ENCODE data around the gene HOXC4. TPM values are rescaled to one million over a fixed set of nuclear protein-coding genes. Genes with fewer than 3 reads are reported as not detected.

Gene HOXC4
- total RNA-seq, 2 donors from 2014 or later = not detected

DNA sequence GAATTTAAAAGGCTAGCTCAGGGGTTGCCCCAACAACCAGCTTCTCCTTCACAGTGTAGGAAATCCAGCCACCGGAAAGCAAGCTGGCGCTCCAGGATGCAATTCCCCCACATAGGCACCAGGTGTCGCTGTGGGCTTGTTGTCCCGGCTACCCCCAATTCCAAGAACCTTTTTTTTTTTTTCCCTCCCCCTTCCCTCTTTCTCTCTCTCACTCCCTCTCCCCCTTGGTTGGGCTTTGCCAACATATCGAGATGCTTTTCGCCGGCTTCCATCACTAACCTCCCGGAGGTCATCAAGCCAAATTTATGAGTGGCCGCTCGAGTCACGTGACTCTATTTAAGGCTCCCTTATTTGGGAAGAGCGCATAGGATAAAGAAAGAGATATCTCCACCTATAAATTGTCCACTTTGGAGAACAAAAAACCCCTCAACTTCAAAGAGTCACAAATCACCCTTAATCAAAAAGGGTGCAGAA lies 21.0 kb upstream of the HOXC4 start, which contains the start of gene HOXC5:
Gene HOXC5, plus strand, starts transcription at position 424 of the 474 bp plus-strand sequence. CDS start 73 bp downstream, outside the sequence.
- H3K27me3 ChIP-seq = peaks cover 97% of the 10 kb centered on the region
- no peak within 1 kb of the TSS for H3K9ac ChIP-seq (ENCODE audit: low read depth in 2 of 2, low read length in 2 of 2)
- H3K9me3 ChIP-seq = no peaks in the 10 kb centered on the region
- H3K27ac ChIP-seq = no peak within 1 kb of the TSS
- TF ChIP-seq, protein P1, sequence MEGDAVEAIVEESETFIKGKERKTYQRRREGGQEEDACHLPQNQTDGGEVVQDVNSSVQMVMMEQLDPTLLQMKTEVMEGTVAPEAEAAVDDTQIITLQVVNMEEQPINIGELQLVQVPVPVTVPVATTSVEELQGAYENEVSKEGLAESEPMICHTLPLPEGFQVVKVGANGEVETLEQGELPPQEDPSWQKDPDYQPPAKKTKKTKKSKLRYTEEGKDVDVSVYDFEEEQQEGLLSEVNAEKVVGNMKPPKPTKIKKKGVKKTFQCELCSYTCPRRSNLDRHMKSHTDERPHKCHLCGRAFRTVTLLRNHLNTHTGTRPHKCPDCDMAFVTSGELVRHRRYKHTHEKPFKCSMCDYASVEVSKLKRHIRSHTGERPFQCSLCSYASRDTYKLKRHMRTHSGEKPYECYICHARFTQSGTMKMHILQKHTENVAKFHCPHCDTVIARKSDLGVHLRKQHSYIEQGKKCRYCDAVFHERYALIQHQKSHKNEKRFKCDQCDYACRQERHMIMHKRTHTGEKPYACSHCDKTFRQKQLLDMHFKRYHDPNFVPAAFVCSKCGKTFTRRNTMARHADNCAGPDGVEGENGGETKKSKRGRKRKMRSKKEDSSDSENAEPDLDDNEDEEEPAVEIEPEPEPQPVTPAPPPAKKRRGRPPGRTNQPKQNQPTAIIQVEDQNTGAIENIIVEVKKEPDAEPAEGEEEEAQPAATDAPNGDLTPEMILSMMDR (IDR thresholded peaks at IDR 0.05) = peak; percentile 88
- intact Hi-C loops (cut with DNase I) = loop anchor here (5.0 kb wide), 1 partner anchor 160 kb away; no protein-coding TSS in a partner anchor
- peak within 1 kb of the TSS; percentile 14 for H3K4me3 ChIP-seq
- no peaks in the 10 kb centered on the region for H3K4me1 ChIP-seq
- no peaks in the 10 kb centered on the region for H3K36me3 ChIP-seq
- DNase-seq = peak; percentile 65

DNA sequence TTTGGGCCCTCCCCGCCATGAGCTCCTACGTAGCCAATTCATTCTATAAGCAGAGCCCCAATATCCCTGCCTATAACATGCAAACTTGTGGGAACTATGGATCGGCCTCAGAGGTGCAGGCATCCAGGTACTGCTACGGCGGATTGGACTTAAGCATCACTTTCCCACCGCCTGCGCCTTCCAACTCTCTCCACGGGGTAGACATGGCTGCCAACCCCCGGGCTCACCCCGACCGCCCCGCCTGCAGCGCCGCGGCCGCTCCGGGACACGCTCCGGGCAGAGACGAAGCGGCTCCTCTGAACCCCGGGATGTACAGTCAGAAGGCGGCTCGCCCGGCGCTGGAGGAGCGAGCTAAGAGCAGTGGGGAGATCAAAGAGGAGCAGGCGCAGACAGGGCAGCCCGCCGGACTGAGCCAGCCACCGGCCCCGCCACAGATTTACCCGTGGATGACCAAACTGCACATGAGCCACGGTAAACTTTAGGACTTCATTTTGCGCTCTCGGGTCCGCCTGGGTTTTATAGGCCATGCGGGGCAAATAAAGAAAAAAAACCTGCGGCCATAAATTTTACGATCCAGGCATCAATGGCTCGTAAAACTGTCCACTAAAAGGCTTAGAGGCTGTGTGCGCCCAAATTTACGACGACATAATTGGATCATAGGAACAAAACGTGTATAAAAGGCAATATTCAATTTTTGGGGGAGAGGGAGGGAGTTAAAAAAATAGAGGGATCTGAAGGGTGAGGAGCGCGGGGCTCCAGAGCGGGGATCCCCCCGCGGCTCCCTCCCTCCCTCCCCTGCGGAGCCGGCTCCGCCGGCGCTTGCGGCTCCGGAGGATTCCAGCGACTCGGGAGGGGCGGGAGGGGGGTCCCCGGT lies 20.3 kb upstream of the HOXC4 start:
- intact Hi-C loops (cut with DNase I) = loop anchor here (5.0 kb wide), 1 partner anchor 159 kb away; no protein-coding TSS in a partner anchor
- H3K36me3 ChIP-seq = no peaks in the 10 kb centered on the region
- no peak overlapping the region for H3K27ac ChIP-seq
- no peaks in the 10 kb centered on the region for H3K4me1 ChIP-seq
- H3K9me3 ChIP-seq = no peaks in the 10 kb centered on the region
- H3K27me3 ChIP-seq = peaks cover 94% of the 10 kb centered on the region
- peak overlapping the region; percentile 14 for H3K4me3 ChIP-seq
- no peak for DNase-seq
- no peak overlapping the region for H3K9ac ChIP-seq (ENCODE audit: low read depth in 2 of 2, low read length in 2 of 2)
- TF ChIP-seq, protein P1 (IDR thresholded peaks at IDR 0.05) = no peak

DNA sequence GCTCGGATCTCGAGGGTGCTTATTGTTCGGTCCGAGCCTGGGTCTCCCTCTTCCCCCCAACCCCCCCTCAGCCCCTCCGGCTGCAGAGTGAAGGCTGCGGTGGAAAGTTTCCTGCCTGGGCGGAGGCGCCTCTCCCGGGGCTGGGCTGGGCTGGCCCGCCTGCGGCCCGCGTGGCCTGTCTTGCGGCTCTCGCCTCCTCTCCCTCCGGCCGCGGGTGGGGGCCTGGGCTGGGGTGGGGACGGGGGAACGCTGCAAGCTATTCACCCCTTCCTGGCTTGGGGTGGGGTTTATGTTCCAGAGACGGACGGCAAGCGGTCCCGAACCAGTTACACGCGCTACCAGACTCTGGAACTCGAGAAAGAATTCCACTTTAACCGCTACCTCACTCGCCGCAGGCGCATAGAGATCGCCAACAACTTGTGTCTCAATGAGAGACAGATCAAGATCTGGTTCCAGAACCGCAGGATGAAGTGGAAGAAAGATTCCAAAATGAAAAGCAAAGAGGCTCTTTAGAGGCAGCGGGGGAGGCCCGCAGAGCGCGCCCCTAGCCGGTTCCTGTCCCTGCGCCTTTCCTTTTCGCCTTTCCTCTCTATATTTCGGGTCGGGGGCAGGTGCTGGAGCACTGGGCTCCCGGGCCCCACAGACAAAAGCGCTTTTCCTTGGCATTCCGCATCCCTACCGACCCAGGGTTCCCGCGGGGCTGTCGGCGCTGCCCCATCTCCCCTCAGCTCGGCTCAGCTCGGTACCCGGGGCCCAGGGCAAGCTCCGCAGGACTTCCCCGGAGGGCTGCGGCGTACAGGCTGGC lies 19.5 kb upstream of the HOXC4 start:
- no peaks in the 10 kb centered on the region for H3K36me3 ChIP-seq
- TF ChIP-seq, protein P1 (IDR thresholded peaks at IDR 0.05) = no peak
- H3K9me3 ChIP-seq = no peaks in the 10 kb centered on the region
- H3K4me1 ChIP-seq = no peaks in the 10 kb centered on the region
- DNase-seq = no peak
- no peak overlapping the region for H3K9ac ChIP-seq (ENCODE audit: low read depth in 2 of 2, low read length in 2 of 2)
- intact Hi-C loops (cut with DNase I) = loop anchor here (5.0 kb wide), 1 partner anchor 158 kb away; no protein-coding TSS in a partner anchor
- H3K4me3 ChIP-seq = no peak overlapping the region
- no peak overlapping the region for H3K27ac ChIP-seq
- peaks cover 95% of the 10 kb centered on the region for H3K27me3 ChIP-seq

DNA sequence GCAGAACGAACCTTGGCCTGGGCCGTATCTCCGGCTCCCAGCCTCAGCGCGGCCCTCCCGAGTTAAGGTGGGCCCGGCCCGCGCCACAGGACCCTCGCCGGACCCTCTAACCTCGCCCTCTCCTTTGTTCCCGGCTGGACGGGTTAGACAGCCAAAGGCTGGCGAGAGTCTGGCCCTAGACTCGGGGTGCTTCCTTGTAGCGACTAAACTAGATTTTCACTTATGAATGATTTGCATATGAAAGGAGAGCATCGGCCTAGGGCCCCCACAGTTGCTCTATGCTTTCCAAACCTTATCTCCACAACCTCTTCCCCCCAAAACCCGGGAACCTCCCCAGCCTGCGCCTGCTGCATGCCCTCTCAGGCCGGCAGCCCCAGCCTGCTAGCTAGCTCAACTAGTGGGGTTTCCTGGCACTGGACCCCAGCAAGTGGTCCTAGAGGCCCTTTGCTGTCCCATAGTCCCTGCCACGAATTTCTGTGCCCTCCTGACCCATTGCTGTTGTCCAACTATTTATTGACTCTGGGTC lies 18.8 kb upstream of the HOXC4 start:
- intact Hi-C loops (cut with DNase I) = loop anchor here (5.0 kb wide), 1 partner anchor 157 kb away; no protein-coding TSS in a partner anchor
- Histone ChIP-seq H3K27ac (no peak overlapping the region), H3K4me1 (no peaks in the 10 kb centered on the region), H3K9ac (ENCODE audit: low read depth in 2 of 2, low read length in 2 of 2) (no peak overlapping the region), H3K4me3 (no peak overlapping the region), H3K36me3 (no peaks in the 10 kb centered on the region), H3K9me3 (no peaks in the 10 kb centered on the region), H3K27me3 (peaks cover 96% of the 10 kb centered on the region)
- no peak for DNase-seq
- TF ChIP-seq, protein P1 (IDR thresholded peaks at IDR 0.05) = no peak

Measured in colonic mucosa (tissue), 4 donors.